Right lobe of liver (tissue), 4 donors: ENCODE measurements around the gene IGFBP4.

ENCODE experiments used
- CTCF ChIP-seq, 4 donors: fragments of 200-600 bp in 3 of 4; fragments of 450-650 bp in 1 of 4; IDR thresholded peaks; one replicate each; pipeline versions ENCODE4 v1.5.1 to v1.8.0; 2016 to 2022; ENCODE audit warnings: antibody characterized with exemption in 4 of 4, mild to moderate bottlenecking in 2 of 4
- POLR2A ChIP-seq: fragments of 450-650 bp; IDR thresholded peaks from one replicate; pipeline ENCODE4 v1.6.1; 2017; ENCODE audit warnings: antibody characterized with exemption, mild to moderate bottlenecking
- donor health status: DM: no; HTN: no; CAD: no.
- donor health status: DM: no; HTN: no; CAD: no.
- donor health status: DM: no; HTN: yes; CAD: no.

- TF ChIP-seq CTCF (IDR thresholded peaks at IDR 0.05) (no peak), POLR2A (no peak)
These were observed 17.3 kb downstream of the IGFBP4 start for GRCh38 chr17:40460604-40460967.
